Measurements from ENCODE around the gene GALNT17. TPM values are rescaled to one million over a fixed set of nuclear protein-coding genes. Genes with fewer than 3 reads are reported as not detected.

GALNT17 gene
- total and polyA plus RNA-seq, 4 donors: 1.3 to 22.4 (median 4.0) TPM

DNA sequence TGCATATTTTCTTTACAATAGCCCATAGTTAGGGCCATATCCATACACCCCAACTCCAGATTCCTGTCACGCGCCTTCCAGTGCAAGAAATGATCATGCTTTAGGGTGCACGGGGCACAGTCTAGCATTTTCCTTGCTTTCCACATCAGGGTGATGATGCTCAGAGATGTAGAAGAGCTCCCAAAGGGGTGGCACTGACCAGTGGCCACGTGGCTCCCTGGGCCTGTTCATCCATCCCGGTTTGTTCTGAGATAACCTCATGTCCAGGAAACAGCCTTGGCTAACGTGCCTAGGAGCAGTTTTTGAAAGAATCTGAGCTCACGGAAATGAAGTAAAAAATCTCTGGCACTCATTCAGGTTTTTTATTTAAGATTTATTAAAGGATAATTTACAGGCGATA, 139.3 kb downstream of the GALNT17 start:
- peak overlapping the region in 1 of 2 donors; percentile 32 for H3K27ac ChIP-seq (ENCODE audit: low read depth in 1 of 2, low read length in 2 of 2)
- H3K27me3 ChIP-seq (ENCODE audit: control insufficient read depth in 1 of 2, insufficient read depth in 2 of 2, low read length in 1 of 2): no peaks in the 10 kb centered on the region
- DNase-seq (no peak), ATAC-seq (ENCODE audit: low FRiP score) (peak; percentile 49)
- H3K9me3 ChIP-seq (ENCODE audit: control insufficient read depth, low read length): no peaks in the 10 kb centered on the region
- 23 to 29% methylated on average over 8 of the region's 8 CpGs for WGBS, 2 donors
- no peaks in the 10 kb centered on the region for H3K4me1 ChIP-seq (ENCODE audit: control insufficient read depth in 1 of 2, insufficient read depth in 2 of 2, low read length in 2 of 2)
- intact Hi-C loops (cut with DNase I): loop anchor here (5.0 kb wide), 1 partner anchor 36 kb away; no protein-coding TSS in a partner anchor
- H3K4me3 ChIP-seq (ENCODE audit: low read length in 2 of 2): no peak overlapping the region
- H3K36me3 ChIP-seq (ENCODE audit: control insufficient read depth in 1 of 2, insufficient read depth in 2 of 2, low read length in 1 of 2): no peaks in the 10 kb centered on the region

DNA sequence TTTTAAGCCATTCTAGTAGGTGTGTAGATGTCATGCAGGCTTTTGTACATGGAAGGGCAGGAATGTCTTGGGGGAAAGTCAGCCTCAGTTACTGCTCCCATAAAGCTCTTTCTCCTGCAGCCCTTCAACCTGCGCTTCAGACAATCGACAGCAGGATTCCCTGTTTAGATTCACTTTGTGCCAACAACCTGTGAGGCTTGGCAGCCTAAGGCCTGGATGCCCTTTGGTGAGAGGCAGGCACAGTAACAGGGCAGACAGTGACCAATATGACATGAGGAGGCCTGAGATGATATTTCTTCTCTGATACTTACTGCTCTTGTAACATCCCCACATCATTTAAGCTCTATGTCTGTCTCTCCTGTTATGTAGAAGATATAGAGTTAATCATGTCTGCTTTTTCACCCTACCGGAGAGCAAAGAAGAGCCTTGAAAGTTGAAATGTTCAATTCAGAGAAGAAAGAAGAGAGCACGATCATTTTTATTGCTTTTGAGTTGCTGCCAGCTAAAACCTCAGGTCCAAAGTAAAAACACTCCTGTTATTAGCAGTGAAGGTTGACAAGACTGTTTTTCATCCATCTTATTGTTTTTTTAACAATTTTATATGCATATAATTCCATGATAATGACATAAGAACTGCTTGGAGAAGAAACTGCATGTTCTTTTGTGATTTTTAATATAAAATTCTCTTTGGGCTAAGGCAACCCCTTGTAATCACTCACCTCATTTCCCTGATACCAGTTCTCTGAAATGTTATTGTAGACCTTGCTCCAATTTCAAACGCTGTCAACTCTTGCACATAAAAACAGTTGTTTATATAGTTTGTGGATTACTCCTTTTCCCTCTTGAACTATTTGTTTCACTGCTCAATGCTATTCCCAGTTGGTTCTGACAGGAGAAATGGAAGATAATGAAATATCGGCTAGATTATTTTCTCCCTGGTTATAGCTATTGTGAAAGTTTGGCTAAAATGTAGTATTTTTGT, 140.9 kb downstream of the GALNT17 start:
- ATAC-seq (ENCODE audit: low FRiP score) (no peak), DNase-seq (no peak)
- no peaks in the 10 kb centered on the region for H3K27me3 ChIP-seq (ENCODE audit: control insufficient read depth in 1 of 2, insufficient read depth in 2 of 2, low read length in 1 of 2)
- H3K9me3 ChIP-seq (ENCODE audit: control insufficient read depth, low read length): no peaks in the 10 kb centered on the region
- no peaks in the 10 kb centered on the region for H3K36me3 ChIP-seq (ENCODE audit: control insufficient read depth in 1 of 2, insufficient read depth in 2 of 2, low read length in 1 of 2)
- H3K4me3 ChIP-seq (ENCODE audit: low read length in 2 of 2): no peak overlapping the region
- WGBS, 2 donors: 36 to 37% methylated on average over 6 of the region's 6 CpGs
- H3K27ac ChIP-seq (ENCODE audit: low read depth in 1 of 2, low read length in 2 of 2): peak overlapping the region; percentile 22 to 85
- intact Hi-C loops (cut with DNase I): loop anchor here (5.0 kb wide), 1 partner anchor 35 kb away; no protein-coding TSS in a partner anchor
- H3K4me1 ChIP-seq (ENCODE audit: control insufficient read depth in 1 of 2, insufficient read depth in 2 of 2, low read length in 2 of 2): no peaks in the 10 kb centered on the region

GRCh38 chr7:71278257-71278656, 146.3 kb downstream of the GALNT17 start:
- WGBS, 2 donors: 10 to 20% methylated on average over 2 of the region's 2 CpGs
- H3K27ac ChIP-seq (ENCODE audit: low read depth in 1 of 2, low read length in 2 of 2): peak overlapping the region; percentile 36 to 62
- ATAC-seq (ENCODE audit: low FRiP score): no peak
- intact Hi-C loops (cut with DNase I): no loop called here
- no peaks in the 10 kb centered on the region for H3K9me3 ChIP-seq (ENCODE audit: control insufficient read depth, low read length)
- DNase-seq: no peak
- no peak overlapping the region for H3K4me3 ChIP-seq (ENCODE audit: low read length in 2 of 2)
- H3K27me3 ChIP-seq (ENCODE audit: control insufficient read depth in 1 of 2, insufficient read depth in 2 of 2, low read length in 1 of 2): no peaks in the 10 kb centered on the region
- no peaks in the 10 kb centered on the region for H3K36me3 ChIP-seq (ENCODE audit: control insufficient read depth in 1 of 2, insufficient read depth in 2 of 2, low read length in 1 of 2)
- H3K4me1 ChIP-seq (ENCODE audit: control insufficient read depth in 1 of 2, insufficient read depth in 2 of 2, low read length in 2 of 2): no peaks in the 10 kb centered on the region

- ATAC-seq (ENCODE audit: low FRiP score) (no peak), DNase-seq (no peak)
- WGBS, 2 donors: 49 to 59% methylated on average over 2 of the region's 2 CpGs
- Histone ChIP-seq H3K4me1 (ENCODE audit: control insufficient read depth in 1 of 2, insufficient read depth in 2 of 2, low read length in 2 of 2) (peaks cover 0 to 1% of the 10 kb centered on the region in 2 donors), H3K27me3 (ENCODE audit: control insufficient read depth in 1 of 2, insufficient read depth in 2 of 2, low read length in 1 of 2) (no peaks in the 10 kb centered on the region), H3K36me3 (ENCODE audit: control insufficient read depth in 1 of 2, insufficient read depth in 2 of 2, low read length in 1 of 2) (no peaks in the 10 kb centered on the region), H3K9me3 (ENCODE audit: control insufficient read depth, low read length) (no peaks in the 10 kb centered on the region), H3K4me3 (ENCODE audit: low read length in 2 of 2) (no peak overlapping the region), H3K27ac (ENCODE audit: low read depth in 1 of 2, low read length in 2 of 2) (no peak overlapping the region)
- intact Hi-C loops (cut with DNase I): loop anchor here in 1 of 2 donors (10.0 kb wide), 1 partner anchor 146 kb away; the partner anchor contains the start of gene GALNT17
These were observed 149.3 kb downstream of the GALNT17 start for GRCh38 chr7:71281261-71281660.

- DNase-seq: no peak
- peaks cover 0 to 1% of the 10 kb centered on the region in 2 donors for H3K4me1 ChIP-seq (ENCODE audit: control insufficient read depth in 1 of 2, insufficient read depth in 2 of 2, low read length in 2 of 2)
- no peaks in the 10 kb centered on the region for H3K36me3 ChIP-seq (ENCODE audit: control insufficient read depth in 1 of 2, insufficient read depth in 2 of 2, low read length in 1 of 2)
- H3K27ac ChIP-seq (ENCODE audit: low read depth in 1 of 2, low read length in 2 of 2): no peak overlapping the region
- H3K9me3 ChIP-seq (ENCODE audit: control insufficient read depth, low read length): no peaks in the 10 kb centered on the region
- H3K4me3 ChIP-seq (ENCODE audit: low read length in 2 of 2): no peak overlapping the region
- ATAC-seq (ENCODE audit: low FRiP score): no peak
- WGBS, 2 donors: 80 to 81% methylated on average over 11 of the region's 11 CpGs
- intact Hi-C loops (cut with DNase I): loop anchor here in 1 of 2 donors (10.0 kb wide), 1 partner anchor 149 kb away; the partner anchor contains the start of gene GALNT17
- H3K27me3 ChIP-seq (ENCODE audit: control insufficient read depth in 1 of 2, insufficient read depth in 2 of 2, low read length in 1 of 2): no peaks in the 10 kb centered on the region
These were observed 151.9 kb downstream of the GALNT17 start for GRCh38 chr7:71283802-71284201.

DNA sequence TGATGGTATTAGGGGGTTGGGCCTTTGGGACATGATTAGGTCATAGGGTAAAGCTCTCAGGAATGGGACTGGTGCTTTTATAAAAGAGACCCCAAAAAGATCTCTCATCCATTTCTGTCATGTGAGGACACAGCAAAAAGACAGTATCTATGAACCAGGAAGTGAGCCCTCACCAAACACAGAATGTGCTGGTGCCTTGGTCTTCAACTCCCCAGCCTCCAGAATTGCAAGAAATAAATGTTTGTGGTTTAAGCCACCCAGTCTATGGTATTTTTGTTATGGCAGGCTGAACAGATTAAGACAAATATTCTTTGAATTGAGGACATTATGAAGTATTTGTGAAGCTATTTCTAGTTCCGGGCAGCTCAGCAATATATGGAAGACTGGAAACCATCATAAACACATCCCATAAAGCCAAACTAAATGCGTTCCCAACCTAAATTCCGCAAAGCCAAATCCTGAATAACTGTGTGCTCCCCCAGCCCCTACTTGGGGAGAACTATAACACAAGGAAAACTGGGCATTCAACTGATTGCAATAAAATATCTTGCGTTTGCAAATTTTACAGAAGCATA, 153.7 kb downstream of the GALNT17 start:
- 87% methylated on average over 4 of the region's 4 CpGs for WGBS, 2 donors
- Histone ChIP-seq H3K36me3 (ENCODE audit: control insufficient read depth in 1 of 2, insufficient read depth in 2 of 2, low read length in 1 of 2) (no peaks in the 10 kb centered on the region), H3K27ac (ENCODE audit: low read depth in 1 of 2, low read length in 2 of 2) (no peak overlapping the region), H3K4me1 (ENCODE audit: control insufficient read depth in 1 of 2, insufficient read depth in 2 of 2, low read length in 2 of 2) (peaks cover 0 to 1% of the 10 kb centered on the region in 2 donors), H3K9me3 (ENCODE audit: control insufficient read depth, low read length) (no peaks in the 10 kb centered on the region), H3K27me3 (ENCODE audit: control insufficient read depth in 1 of 2, insufficient read depth in 2 of 2, low read length in 1 of 2) (no peaks in the 10 kb centered on the region), H3K4me3 (ENCODE audit: low read length in 2 of 2) (no peak overlapping the region)
- DNase-seq (no peak), ATAC-seq (ENCODE audit: low FRiP score) (no peak)
- intact Hi-C loops (cut with DNase I): loop anchor here in 1 of 2 donors (10.0 kb wide), 1 partner anchor 151 kb away; the partner anchor contains the start of gene GALNT17

GRCh38 chr7:71286336-71286735, 154.4 kb downstream of the GALNT17 start:
- no peaks in the 10 kb centered on the region for H3K9me3 ChIP-seq (ENCODE audit: control insufficient read depth, low read length)
- no peaks in the 10 kb centered on the region for H3K27me3 ChIP-seq (ENCODE audit: control insufficient read depth in 1 of 2, insufficient read depth in 2 of 2, low read length in 1 of 2)
- peak; percentile 61 for ATAC-seq (ENCODE audit: low FRiP score)
- no peak for DNase-seq
- H3K4me1 ChIP-seq (ENCODE audit: control insufficient read depth in 1 of 2, insufficient read depth in 2 of 2, low read length in 2 of 2): peaks cover 0 to 1% of the 10 kb centered on the region in 2 donors
- intact Hi-C loops (cut with DNase I): loop anchor here in 1 of 2 donors (10.0 kb wide), 1 partner anchor 152 kb away; the partner anchor contains the start of gene GALNT17
- H3K27ac ChIP-seq (ENCODE audit: low read depth in 1 of 2, low read length in 2 of 2): no peak overlapping the region
- 33 to 45% methylated on average over 7 of the region's 7 CpGs for WGBS, 2 donors
- H3K36me3 ChIP-seq (ENCODE audit: control insufficient read depth in 1 of 2, insufficient read depth in 2 of 2, low read length in 1 of 2): no peaks in the 10 kb centered on the region
- no peak overlapping the region for H3K4me3 ChIP-seq (ENCODE audit: low read length in 2 of 2)

DNA sequence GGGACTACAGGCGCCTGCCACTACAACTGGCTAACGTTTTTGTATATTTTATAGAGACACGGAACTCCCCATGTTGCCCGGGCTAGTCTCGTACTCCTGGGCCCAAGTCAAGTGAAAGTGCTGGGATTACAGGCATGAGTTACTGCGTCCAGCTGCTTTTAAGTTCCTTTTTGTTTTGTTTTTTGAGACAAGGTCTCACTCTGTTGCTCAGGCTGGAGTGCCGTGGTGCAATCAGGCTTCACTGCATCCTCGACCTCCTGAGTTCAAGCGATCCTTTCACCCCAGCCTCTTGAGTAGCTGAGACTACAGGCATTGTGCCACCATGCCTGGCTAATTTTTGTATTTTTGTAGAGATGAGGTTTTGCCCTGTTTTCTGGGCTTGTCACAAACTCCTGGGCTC, 155.0 kb downstream of the GALNT17 start:
- Histone ChIP-seq H3K27ac (ENCODE audit: low read depth in 1 of 2, low read length in 2 of 2) (peak overlapping the region in 1 of 2 donors; percentile 42), H3K4me3 (ENCODE audit: low read length in 2 of 2) (no peak overlapping the region), H3K9me3 (ENCODE audit: control insufficient read depth, low read length) (no peaks in the 10 kb centered on the region), H3K36me3 (ENCODE audit: control insufficient read depth in 1 of 2, insufficient read depth in 2 of 2, low read length in 1 of 2) (no peaks in the 10 kb centered on the region), H3K4me1 (ENCODE audit: control insufficient read depth in 1 of 2, insufficient read depth in 2 of 2, low read length in 2 of 2) (peaks cover 0 to 1% of the 10 kb centered on the region in 2 donors), H3K27me3 (ENCODE audit: control insufficient read depth in 1 of 2, insufficient read depth in 2 of 2, low read length in 1 of 2) (no peaks in the 10 kb centered on the region)
- no peak for DNase-seq
- 37 to 51% methylated on average over 9 of the region's 9 CpGs for WGBS, 2 donors
- ATAC-seq (ENCODE audit: low FRiP score): no peak
- intact Hi-C loops (cut with DNase I): loop anchor here in 1 of 2 donors (10.0 kb wide), 1 partner anchor 152 kb away; the partner anchor contains the start of gene GALNT17
